Head of caudate nucleus (tissue), 42 donors: ENCODE results near the gene COX7A2L.
"Not testable (repeated sequence)": the region's sequence is repeated elsewhere in the genome, so short reads cannot be mapped to it uniquely, and the experiment has no call there.

Experiments used
- DNase-seq, 42 donors: peaks; one replicate each; pipeline versions ENCODE4 v3.0.0 to v3.0.0-alpha.2; 2020 to 2021; ENCODE audit warnings: mixed read lengths in 7 of 42
- intact Hi-C: fragments of 100-400 bp; cut with DNase I; formaldehyde crosslinking; loops from one replicate; pipeline ENCODE4 v1.15.0; 2022

COX7A2L gene

DNA sequence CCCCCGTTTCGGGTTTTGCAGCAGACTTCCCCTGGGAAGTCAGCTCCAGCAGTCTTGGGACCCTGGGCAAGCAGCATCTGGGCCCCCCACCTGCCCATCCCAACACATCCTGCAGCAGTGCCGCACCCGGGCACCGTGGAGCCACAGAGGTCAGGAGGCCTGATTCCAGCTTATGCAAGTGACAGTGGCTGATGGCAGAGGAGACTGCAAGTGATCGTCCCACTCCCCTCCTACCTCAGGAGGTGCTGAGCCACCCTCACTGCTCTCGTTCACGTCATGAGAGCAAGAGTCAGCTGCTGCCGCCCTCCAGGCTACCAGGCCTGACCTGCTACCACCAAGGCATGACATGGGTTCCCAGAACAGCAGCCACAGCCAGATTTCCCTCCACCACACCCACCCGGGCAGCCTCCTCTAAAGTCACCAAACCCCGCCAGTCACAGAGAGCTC is 18.2 kb downstream of the COX7A2L start:
- intact Hi-C loops = no loop called here
- peak in 6 of 42 donors; percentile 13 to 64 (median 39) for DNase-seq

DNA sequence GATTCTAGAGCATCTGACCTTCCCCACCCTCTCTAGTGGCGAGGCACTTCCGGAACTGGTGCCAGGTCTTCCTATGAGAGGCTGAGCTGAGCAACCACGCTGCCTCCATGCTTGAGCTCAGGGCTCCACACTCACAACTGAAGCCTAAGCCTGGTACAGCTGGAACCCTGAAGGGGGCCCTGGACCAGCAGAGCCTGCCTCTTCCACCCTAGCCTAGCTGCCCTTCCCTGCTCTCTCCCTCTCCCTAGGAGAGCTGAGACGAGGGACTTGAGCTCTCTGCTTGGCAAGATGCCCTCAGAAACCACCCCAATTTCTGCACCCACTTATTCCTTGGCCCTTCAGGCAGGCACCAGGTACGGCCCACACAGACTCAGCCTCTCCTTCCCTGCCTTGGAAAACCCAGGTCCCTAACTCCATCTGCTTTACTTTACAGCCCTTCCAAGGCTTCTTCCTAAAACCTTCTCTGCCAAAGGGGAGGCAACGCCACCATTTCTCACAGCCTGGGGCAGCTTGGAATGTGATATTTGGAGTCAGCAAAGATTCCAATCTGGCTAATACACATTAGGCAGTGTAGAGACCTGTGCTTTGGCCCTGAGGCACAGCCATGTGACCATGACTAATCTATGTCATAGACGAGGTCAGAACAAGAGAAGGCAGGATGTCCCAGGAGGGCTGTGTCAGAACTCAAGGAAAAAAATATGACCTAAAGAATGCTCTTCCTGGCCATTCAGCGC is 18.8 kb downstream of the COX7A2L start:
- no peak for DNase-seq
- intact Hi-C loops = no loop called here

DNA sequence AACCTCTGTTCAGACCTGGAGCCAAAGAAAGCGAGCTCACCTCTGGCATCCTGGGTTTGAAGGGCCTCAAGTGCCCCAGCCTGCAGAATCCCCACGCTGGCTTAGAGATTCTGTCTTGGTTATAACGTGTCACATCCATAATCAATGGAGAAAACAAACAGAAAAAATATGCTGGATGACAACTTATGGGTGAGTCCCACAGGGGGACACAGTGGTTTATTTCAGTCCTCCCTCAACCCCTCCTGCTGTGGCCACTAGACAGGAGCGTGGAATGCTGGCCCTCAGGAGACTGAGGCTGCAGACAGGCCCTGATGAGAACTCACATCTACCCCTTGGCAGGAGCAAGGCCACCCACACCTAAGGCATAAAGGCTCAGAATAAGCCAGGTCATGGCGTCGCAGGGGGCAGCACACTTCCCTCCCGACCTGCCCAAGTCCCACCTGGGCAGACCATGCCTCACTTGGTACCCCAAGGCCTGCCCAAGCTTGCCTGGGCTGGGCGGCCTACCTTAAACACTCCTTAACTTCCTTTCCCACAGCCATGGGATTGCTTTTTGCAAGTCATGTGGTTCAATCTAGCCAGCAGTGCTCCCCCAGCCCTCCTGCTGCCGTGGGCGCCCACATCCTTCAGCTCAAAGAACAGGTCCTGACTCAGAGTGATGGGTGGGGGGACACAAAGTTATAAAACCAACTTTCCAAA is 19.9 kb downstream of the COX7A2L start:
- intact Hi-C loops = no loop called here
- peak in 20 of 42 donors; percentile 33 to 80 (median 50) for DNase-seq

DNA sequence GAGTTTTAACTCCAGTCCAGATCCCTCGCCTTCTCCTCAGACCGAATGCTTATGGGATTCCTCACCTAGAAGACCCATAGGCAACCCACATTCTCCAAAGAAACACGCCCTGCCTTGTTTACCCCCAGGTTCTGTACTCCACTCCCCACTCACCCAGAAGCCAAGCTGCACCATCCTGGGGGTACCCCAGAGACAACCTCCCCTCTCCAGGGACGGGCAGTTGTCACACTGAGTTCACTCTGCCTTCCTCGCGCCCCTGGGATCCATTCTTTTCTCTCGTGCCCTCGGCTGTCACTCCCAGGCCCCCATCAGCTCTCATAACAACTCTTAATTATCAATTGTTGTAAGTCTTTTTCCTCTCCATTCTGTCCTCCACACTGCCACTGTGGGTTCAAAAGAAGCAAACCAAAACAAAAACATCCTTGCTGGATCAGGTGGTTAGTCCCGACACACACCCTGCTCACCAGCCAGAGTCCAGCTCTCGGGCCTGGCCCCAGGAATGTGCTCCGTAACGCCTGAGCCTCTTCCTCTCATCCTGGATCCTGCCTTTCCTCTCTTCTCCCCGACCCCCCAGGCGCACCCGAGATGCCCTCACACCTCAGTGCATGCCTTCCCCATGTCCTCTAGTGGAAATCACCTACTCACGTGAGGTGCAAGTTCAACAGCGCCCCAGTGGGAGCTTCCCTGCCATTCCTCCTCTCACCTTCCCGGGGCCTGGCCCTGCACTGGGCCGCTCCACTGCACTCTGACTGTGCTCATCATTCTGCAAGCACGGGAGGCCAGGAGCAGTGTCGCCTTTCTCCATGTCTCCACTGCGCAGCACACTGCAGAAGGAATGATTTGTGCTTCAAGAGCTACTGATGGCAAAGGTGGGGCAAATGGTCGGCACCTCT is 20.7 kb downstream of the COX7A2L start:
- no peak for DNase-seq
- intact Hi-C loops = no loop called here

GRCh38 chr2:42339191-42339912 is 21.7 kb downstream of the COX7A2L start:
- DNase-seq = peak in 12 of 42 donors; percentile 29 to 77 (median 52)

DNA sequence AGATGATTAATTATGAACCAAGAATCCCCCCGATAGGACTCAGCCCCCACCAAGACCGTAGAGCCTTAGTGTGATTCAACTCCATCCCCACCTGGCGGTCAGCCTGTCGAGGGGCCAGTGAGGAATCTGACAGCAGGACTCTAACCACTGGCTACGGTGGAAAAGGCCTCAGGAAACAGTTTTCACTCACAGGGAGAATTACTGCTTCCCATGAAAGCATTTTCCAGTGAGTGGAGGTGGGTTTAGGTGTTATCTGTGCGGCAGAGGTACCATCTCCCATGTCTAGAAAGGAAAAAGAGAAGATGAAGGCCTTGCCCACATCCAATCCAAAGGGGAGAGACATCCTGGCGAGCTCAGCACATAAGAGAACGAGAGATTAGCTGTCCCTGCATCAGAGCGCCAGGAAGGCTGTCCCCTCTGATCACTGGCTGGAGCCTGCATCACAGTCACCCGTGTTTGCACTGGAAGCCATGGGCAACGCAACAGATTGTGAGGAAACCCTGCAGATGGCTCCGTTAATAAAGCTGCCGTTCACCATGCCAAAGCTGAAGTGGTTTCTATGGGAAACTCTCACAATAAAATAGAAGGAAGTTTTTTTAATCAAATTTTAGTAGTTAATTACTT is 22.3 kb downstream of the COX7A2L start:
- intact Hi-C loops = no loop called here
- peak in 1 of 42 donors; percentile 26 for DNase-seq

More at GRCh38 chr2:42339191-42339912, 21.7 kb downstream of the COX7A2L start:
- intact Hi-C loops = no loop called here

DNA sequence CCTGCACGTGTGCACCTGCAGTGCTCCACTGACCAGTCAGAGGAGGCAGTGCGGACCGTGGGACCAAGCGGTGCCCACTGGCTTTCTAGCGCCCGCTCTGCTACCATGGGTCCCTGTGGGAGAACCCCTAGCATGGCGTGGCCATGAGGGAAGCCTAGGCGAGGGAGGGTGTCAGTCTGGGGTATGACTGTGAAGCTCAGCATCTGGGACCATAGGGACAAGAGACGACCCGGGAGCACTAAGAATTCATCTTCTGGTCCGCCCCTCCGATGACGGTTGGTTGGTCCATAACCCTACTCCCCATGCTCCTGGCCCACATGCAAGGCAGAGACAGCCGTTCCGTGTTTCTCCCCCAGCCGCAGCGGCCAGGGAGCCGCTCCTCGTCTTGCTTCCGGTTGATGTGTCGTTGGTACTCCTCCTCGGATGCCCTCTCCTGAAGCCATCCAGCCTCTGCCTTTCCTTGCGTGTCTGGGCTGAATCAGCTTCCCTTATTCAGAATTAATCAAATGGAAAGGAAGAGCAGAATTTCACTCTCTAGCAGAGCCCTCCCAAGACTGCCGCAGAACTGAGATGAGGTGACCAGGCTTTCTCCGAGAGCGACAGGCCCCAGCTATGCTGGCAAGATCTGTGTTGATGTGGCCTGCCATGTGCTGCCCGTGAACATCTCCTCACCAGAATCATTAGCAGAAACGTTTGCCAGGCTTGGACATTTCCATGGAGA is 23.0 kb downstream of the COX7A2L start:
- intact Hi-C loops = no loop called here
- no peak for DNase-seq

DNA sequence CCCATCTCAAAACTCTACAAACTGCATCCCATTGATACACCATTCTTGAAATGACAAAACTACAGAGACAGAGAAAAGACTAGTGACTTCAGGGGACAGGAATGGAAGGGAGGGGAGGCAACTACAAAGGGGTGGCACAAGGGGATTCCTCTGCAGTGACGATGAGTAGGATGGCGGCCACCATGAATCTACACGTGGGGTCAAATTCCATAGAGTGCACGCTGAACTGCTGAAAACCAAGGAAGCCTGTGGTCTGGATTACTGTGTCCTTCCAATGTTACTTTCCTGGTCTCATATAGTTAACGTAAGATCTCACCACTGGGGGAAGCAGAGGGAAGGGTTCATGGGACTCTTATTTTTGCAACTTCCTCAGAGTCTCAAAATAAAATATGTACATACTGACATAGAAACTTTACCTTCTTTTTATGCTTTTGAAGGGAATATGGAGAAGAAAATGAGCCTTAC is 23.6 kb downstream of the COX7A2L start:
- DNase-seq = no peak
- intact Hi-C loops = no loop called here

- intact Hi-C loops = no loop called here
- DNase-seq = no peak
Observed at GRCh38 chr2:42336361-42336965, 24.6 kb downstream of the COX7A2L start.

- intact Hi-C loops = no loop called here
- no peak for DNase-seq
Observed at GRCh38 chr2:42335514-42336104, 25.4 kb downstream of the COX7A2L start.

GRCh38 chr2:42334865-42335264 is 26.2 kb downstream of the COX7A2L start:
- intact Hi-C loops, DNase-seq: not testable (repeated sequence)

DNA sequence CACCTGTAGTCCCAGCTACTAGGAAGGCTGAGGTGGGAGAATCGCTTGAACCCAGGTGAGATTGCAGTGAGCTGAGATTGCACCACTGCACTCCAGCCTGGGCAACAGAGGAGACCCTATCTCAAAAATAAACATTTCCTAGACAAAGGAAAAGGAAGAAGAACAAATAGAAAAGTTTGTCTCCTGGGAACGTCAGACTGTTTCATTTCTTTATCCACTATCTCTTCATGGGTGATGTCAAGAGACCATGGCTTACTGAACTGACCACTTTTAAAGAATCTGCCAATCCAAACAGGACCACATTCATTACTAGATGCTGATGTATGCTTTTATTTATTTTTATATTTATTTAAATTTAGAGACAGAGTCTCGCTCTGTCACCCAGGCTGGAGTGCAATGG is 26.8 kb downstream of the COX7A2L start:
- DNase-seq = no peak
- intact Hi-C loops = no loop called here

- DNase-seq = no peak
- intact Hi-C loops = no loop called here
Observed at GRCh38 chr2:42333579-42333978, 27.4 kb downstream of the COX7A2L start.

GRCh38 chr2:42332575-42332974 is 28.4 kb downstream of the COX7A2L start:
- DNase-seq = no peak
- intact Hi-C loops = no loop called here

GRCh38 chr2:42331569-42332284 is 29.3 kb downstream of the COX7A2L start:
- intact Hi-C loops = no loop called here

GRCh38 chr2:42329736-42330135 is 31.3 kb downstream of the COX7A2L start:
- intact Hi-C loops = no loop called here
- peak in 7 of 42 donors; percentile 31 to 75 (median 54) for DNase-seq

More at GRCh38 chr2:42331569-42332284, 29.3 kb downstream of the COX7A2L start:
- DNase-seq = no peak
